Measurements from ENCODE around the gene HECTD4. TPM values are rescaled to one million over a fixed set of nuclear protein-coding genes. Genes with fewer than 3 reads are reported as not detected.

The HECTD4 gene
- total RNA-seq, 1 experiment from 2014 or later, result 37.4 TPM

DNA sequence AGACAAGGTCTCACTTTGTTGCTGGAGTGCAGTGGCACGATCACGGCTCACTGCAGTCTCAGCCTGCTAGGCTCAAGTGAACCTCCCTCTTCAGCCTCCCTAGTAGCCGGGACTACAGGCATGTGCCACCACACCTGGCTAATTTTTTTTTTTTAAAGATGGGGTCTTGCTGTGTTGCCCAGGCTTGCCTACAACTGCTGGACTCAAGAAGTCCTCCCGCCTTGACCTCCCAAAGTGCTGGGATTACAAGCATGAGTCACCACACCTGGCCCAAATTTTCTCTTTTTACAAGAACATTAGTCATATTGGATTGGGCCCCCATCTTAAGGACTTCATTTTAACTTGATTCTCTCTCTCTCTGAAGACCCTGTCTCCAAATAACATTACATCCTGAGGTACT, 7.0 kb upstream of the HECTD4 start:
- no peaks in the 10 kb centered on the region for H3K9me3 ChIP-seq (ENCODE audit: insufficient read depth, low read depth)
- H3K79me2 ChIP-seq (ENCODE audit: low read depth), result no peaks in the 10 kb centered on the region
- CTCF ChIA-PET, result no interaction called here
- H3K4me2 ChIP-seq, result no peak overlapping the region
- H2AFZ ChIP-seq, result no peak overlapping the region
- no peaks in the 10 kb centered on the region for H3K9me2 ChIP-seq (ENCODE audit: insufficient read depth)
- H3F3A ChIP-seq (ENCODE audit: insufficient read depth, low read depth), result no peaks in the 10 kb centered on the region
- no peak overlapping the region for H3K4me3 ChIP-seq
- H3K27ac ChIP-seq, result no peak overlapping the region
- H3K36me3 ChIP-seq (ENCODE audit: low read depth), result no peaks in the 10 kb centered on the region
- H4K20me1 ChIP-seq (ENCODE audit: insufficient read depth), result no peaks in the 10 kb centered on the region
- H3K27me3 ChIP-seq (ENCODE audit: insufficient read depth, low read depth), result no peaks in the 10 kb centered on the region
- POLR2A ChIA-PET (ENCODE audit: unreplicated experiment), result no interaction called here
- H3K4me1 ChIP-seq (replicated peaks; ENCODE audit: insufficient read depth), result no peaks in the 10 kb centered on the region
- no TSS peak for BruUV-seq (replicated peaks)
- TF ChIP-seq, protein P1, sequence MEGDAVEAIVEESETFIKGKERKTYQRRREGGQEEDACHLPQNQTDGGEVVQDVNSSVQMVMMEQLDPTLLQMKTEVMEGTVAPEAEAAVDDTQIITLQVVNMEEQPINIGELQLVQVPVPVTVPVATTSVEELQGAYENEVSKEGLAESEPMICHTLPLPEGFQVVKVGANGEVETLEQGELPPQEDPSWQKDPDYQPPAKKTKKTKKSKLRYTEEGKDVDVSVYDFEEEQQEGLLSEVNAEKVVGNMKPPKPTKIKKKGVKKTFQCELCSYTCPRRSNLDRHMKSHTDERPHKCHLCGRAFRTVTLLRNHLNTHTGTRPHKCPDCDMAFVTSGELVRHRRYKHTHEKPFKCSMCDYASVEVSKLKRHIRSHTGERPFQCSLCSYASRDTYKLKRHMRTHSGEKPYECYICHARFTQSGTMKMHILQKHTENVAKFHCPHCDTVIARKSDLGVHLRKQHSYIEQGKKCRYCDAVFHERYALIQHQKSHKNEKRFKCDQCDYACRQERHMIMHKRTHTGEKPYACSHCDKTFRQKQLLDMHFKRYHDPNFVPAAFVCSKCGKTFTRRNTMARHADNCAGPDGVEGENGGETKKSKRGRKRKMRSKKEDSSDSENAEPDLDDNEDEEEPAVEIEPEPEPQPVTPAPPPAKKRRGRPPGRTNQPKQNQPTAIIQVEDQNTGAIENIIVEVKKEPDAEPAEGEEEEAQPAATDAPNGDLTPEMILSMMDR (conservative IDR thresholded peaks at IDR 0.05), result no peak
- no peak for TF ChIP-seq EZH2 (IDR thresholded peaks at IDR 0.05; ENCODE audit: low read depth)
- DNase-seq, result no peak
- intact Hi-C loops (cut with micrococcal nuclease; ENCODE audit: unreplicated experiment), result loop anchor here (10.0 kb wide), 2 partner anchors 314 to 564 kb away; no protein-coding TSS in a partner anchor

DNA sequence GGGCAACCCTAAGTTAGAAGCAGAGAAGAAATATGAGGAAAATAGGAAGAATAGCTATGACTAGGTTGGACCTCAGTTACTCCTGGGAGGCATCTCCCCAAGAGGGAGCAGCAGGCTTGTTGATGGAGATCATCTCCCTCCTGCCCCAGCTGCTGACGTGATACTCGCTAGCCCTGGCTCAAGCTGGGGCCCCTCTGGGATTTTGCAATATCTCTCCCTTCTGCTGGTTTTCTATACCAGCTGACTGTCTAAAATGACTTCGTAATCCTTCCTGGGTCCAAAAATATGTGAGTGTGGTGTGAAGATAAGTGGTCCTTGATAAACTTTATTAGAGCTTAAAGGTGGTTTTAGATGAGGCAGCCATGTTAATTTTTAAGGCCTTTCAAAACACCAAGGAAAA, 4.5 kb upstream of the HECTD4 start:
- no peak for DNase-seq
- TF ChIP-seq, protein P1 (conservative IDR thresholded peaks at IDR 0.05), result no peak
- TF ChIP-seq EZH2 (IDR thresholded peaks at IDR 0.05; ENCODE audit: low read depth), result no peak
- intact Hi-C loops (cut with micrococcal nuclease; ENCODE audit: unreplicated experiment), result loop anchor here (1.0 to 10.0 kb wide), 3 partner anchors 312 to 562 kb away; no protein-coding TSS in a partner anchor
- no peaks in the 10 kb centered on the region for H3K9me2 ChIP-seq (ENCODE audit: insufficient read depth)
- no peak overlapping the region for H2AFZ ChIP-seq
- no TSS peak for BruUV-seq (replicated peaks)
- H3K79me2 ChIP-seq (ENCODE audit: low read depth), result no peaks in the 10 kb centered on the region
- CTCF ChIA-PET, result interaction anchor here (0.6 to 1.5 kb wide), 7 partner anchors 64 to 981 kb away, joined by 3 to 13 read pairs (median 4); partner anchors contain the start of gene SH2B3
- no peaks in the 10 kb centered on the region for H3K27me3 ChIP-seq (ENCODE audit: insufficient read depth, low read depth)
- no peaks in the 10 kb centered on the region; the same call in 1 of the 2 replicates for H3F3A ChIP-seq (ENCODE audit: insufficient read depth, low read depth)
- no peaks in the 10 kb centered on the region for H4K20me1 ChIP-seq (ENCODE audit: insufficient read depth)
- H3K27ac ChIP-seq, result no peak overlapping the region
- H3K4me3 ChIP-seq, result no peak overlapping the region
- POLR2A ChIA-PET (ENCODE audit: unreplicated experiment), result no interaction called here
- no peaks in the 10 kb centered on the region for H3K36me3 ChIP-seq (ENCODE audit: low read depth)
- H3K4me1 ChIP-seq (replicated peaks; ENCODE audit: insufficient read depth), result 0 out of 2 replicates have a peak, but pooled peaks cover 4% of the 10 kb centered on the region
- no peak overlapping the region for H3K4me2 ChIP-seq
- H3K9me3 ChIP-seq (ENCODE audit: insufficient read depth, low read depth), result no peaks in the 10 kb centered on the region

DNA sequence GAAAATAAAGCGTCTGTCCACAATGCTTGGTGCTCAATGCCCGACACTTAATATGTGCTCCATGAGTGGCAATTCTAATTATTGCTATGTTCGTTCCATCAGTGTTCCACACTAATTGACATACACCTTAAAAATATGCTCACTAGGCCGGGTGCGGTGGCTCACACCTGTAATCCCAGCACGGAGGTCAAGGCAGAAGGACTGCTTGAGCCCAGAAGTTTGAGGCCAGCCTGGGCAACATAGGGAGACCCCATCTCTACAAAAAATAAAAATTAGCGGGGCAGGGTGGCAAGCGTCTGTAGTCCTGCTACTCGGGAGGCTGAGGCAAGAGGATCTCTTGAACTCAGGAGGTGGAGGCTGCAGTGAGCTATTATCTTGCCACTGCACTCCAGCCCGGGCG, 635 bp upstream of the HECTD4 start:
- Histone ChIP-seq H3K27ac (no peak overlapping the region), H4K20me1 (ENCODE audit: insufficient read depth) (peaks cover 5% of the 10 kb centered on the region), H3K4me1 (replicated peaks; ENCODE audit: insufficient read depth) (peaks cover 15% of the 10 kb centered on the region), H3F3A (ENCODE audit: insufficient read depth, low read depth) (no peaks in the 10 kb centered on the region; the same call in 1 of the 2 replicates), H3K9me2 (ENCODE audit: insufficient read depth) (no peaks in the 10 kb centered on the region), H3K36me3 (ENCODE audit: low read depth) (no peaks in the 10 kb centered on the region), H3K4me3 (peak overlapping the region; percentile 89; the same call in 1 of the 2 replicates), H3K27me3 (ENCODE audit: insufficient read depth, low read depth) (no peaks in the 10 kb centered on the region), H2AFZ (peak overlapping the region; percentile 97), H3K9me3 (ENCODE audit: insufficient read depth, low read depth) (no peaks in the 10 kb centered on the region), H3K79me2 (ENCODE audit: low read depth) (peaks cover 37% of the 10 kb centered on the region), H3K4me2 (peak overlapping the region; percentile 91)
- no peak for TF ChIP-seq EZH2 (IDR thresholded peaks at IDR 0.05; ENCODE audit: low read depth)
- TF ChIP-seq, protein P1 (conservative IDR thresholded peaks at IDR 0.05), result no peak
- POLR2A ChIA-PET (ENCODE audit: unreplicated experiment), result no interaction called here
- intact Hi-C loops (cut with micrococcal nuclease; ENCODE audit: unreplicated experiment), result loop anchor here (10.0 kb wide), 2 partner anchors 308 to 558 kb away; no protein-coding TSS in a partner anchor
- BruUV-seq (replicated peaks), result no TSS peak
- no peak for DNase-seq
- CTCF ChIA-PET, result no interaction called here

All from PC-9 (cell line).